DND-41 (cell line): ENCODE measurements around the gene CYP27C1.

Experiments
- ATAC-seq: fragments of 200-7000 bp; cut with Tn5 transposase; 3 replicates; pipeline ENCODE4 v1.9.1; 2021; ENCODE audit warnings: low read depth; ENCODE audit not compliant: insufficient read depth
- DNase-seq: peaks from one replicate; pipeline ENCODE4 v3.0.0-alpha.2; 2020
- H2AFZ ChIP-seq: 2 replicates; pipeline ENCODE4 v1.6.0; 2012; ENCODE audit warnings: low read depth, low read length
- H3K27ac ChIP-seq: 2 replicates; pipeline ENCODE4 v1.5.1; 2012; ENCODE audit warnings: low read length, inconsistent platforms
- H3K27me3 ChIP-seq: fragments of 200-600 bp; sonication (generic); 2 replicates; pipeline ENCODE4 v1.6.0; 2012; ENCODE audit warnings: low read length, mild to moderate bottlenecking, inconsistent platforms; ENCODE audit not compliant: insufficient read depth, poor library complexity
- H3K36me3 ChIP-seq: 2 replicates; pipeline ENCODE4 v1.5.1; 2012; ENCODE audit warnings: low read length, inconsistent platforms; ENCODE audit not compliant: insufficient read depth
- H3K4me1 ChIP-seq: 2 replicates; pipeline ENCODE4 v1.5.1; 2012; ENCODE audit warnings: mild to moderate bottlenecking, low read length; ENCODE audit not compliant: insufficient read depth
- H3K4me2 ChIP-seq: 2 replicates; pipeline ENCODE4 v1.6.0; 2012; ENCODE audit warnings: mild to moderate bottlenecking, moderate library complexity, low read length, inconsistent platforms; ENCODE audit not compliant: insufficient read depth
- H3K4me3 ChIP-seq, 2 experiments: fragments of 200-600 bp in 1 of 2; shearing (Covaris generic) in 1 of 2; 2 replicates each; pipeline ENCODE4 v1.5.1; 2012 to 2016; ENCODE audit warnings: inconsistent platforms in 2 of 2, low read length in 2 of 2, mild to moderate bottlenecking in 2 of 2, low read depth in 1 of 2, moderate library complexity in 1 of 2
- H3K79me2 ChIP-seq: 2 replicates; pipeline ENCODE4 v1.6.0; 2012; ENCODE audit warnings: low read length, inconsistent platforms; ENCODE audit not compliant: insufficient read depth
- H3K9ac ChIP-seq: 2 replicates; pipeline ENCODE4 v1.6.0; 2012; ENCODE audit warnings: low read depth, mild to moderate bottlenecking, inconsistent platforms, low read length, moderate library complexity
- H3K9me3 ChIP-seq: 2 replicates; pipeline ENCODE4 v1.5.1; 2012; ENCODE audit warnings: low read length, moderate library complexity, mild to moderate bottlenecking, inconsistent platforms; ENCODE audit not compliant: insufficient read depth, severe bottlenecking
- H4K20me1 ChIP-seq: 2 replicates; pipeline ENCODE4 v1.6.0; 2012; ENCODE audit warnings: low read length; ENCODE audit not compliant: insufficient read depth
- EZH2 ChIP-seq: IDR thresholded peaks from 3 replicates; pipeline ENCODE4 v1.6.1; 2012; ENCODE audit warnings: borderline replicate concordance, low read depth, mild to moderate bottlenecking, moderate library complexity, low read length, inconsistent platforms; ENCODE audit not compliant: severe bottlenecking
- TF ChIP-seq, protein P1 (sequence below): IDR thresholded peaks from 2 replicates; pipeline ENCODE4 v1.5.1; 2012; ENCODE audit warnings: borderline replicate concordance, low read length, moderate library complexity, mild to moderate bottlenecking; ENCODE audit not compliant: poor library complexity, severe bottlenecking; ENCODE audit errors: extremely low read depth

CYP27C1 gene

DNA sequence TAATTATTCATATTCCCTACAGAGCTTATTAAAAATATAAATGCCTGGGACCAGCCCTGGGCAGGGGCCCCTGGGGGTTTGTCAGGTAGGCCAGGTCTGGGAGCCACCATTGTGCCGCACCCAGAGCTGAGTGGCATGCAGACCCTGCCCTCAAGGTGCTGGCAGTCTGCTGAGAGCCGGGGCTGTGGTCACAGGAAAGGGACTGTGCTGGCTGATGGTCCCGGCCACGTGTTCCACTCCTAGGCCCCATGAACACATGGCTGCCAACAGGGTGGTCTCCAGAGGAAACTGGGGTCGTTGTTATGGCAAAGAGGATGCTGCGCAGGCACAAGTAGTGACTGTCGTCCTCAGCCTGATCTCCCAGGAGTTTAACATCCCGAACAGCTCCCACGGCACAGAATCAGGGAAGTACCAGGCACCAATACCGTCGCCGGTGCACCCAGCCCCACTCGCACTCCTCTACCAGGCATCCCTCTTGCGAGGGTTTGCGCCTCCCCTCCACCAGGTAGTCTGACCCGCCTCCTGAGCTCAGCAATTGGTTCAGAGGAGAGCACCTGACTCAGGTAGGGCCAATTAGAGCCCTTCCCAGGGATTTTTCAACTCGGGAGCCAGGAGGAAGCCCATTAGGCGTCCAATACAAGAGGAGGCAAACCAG is 73.9 kb downstream of the CYP27C1 start:
- no peaks in the 10 kb centered on the region for H3K4me1 ChIP-seq
- no peaks in the 10 kb centered on the region for H3K9me3 ChIP-seq
- TF ChIP-seq, protein P1, sequence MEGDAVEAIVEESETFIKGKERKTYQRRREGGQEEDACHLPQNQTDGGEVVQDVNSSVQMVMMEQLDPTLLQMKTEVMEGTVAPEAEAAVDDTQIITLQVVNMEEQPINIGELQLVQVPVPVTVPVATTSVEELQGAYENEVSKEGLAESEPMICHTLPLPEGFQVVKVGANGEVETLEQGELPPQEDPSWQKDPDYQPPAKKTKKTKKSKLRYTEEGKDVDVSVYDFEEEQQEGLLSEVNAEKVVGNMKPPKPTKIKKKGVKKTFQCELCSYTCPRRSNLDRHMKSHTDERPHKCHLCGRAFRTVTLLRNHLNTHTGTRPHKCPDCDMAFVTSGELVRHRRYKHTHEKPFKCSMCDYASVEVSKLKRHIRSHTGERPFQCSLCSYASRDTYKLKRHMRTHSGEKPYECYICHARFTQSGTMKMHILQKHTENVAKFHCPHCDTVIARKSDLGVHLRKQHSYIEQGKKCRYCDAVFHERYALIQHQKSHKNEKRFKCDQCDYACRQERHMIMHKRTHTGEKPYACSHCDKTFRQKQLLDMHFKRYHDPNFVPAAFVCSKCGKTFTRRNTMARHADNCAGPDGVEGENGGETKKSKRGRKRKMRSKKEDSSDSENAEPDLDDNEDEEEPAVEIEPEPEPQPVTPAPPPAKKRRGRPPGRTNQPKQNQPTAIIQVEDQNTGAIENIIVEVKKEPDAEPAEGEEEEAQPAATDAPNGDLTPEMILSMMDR = no peak
- no peak for TF ChIP-seq EZH2
- no peak overlapping the region for H3K27ac ChIP-seq
- H3K79me2 ChIP-seq = no peaks in the 10 kb centered on the region
- no peaks in the 10 kb centered on the region for H4K20me1 ChIP-seq
- peaks cover 16% of the 10 kb centered on the region for H3K27me3 ChIP-seq
- no peak for ATAC-seq
- no peak overlapping the region for H3K4me2 ChIP-seq
- no peak for DNase-seq
- no peak overlapping the region for H3K4me3 ChIP-seq
- no peak overlapping the region for H2AFZ ChIP-seq
- H3K36me3 ChIP-seq = no peaks in the 10 kb centered on the region
- H3K9ac ChIP-seq = no peak overlapping the region

DNA sequence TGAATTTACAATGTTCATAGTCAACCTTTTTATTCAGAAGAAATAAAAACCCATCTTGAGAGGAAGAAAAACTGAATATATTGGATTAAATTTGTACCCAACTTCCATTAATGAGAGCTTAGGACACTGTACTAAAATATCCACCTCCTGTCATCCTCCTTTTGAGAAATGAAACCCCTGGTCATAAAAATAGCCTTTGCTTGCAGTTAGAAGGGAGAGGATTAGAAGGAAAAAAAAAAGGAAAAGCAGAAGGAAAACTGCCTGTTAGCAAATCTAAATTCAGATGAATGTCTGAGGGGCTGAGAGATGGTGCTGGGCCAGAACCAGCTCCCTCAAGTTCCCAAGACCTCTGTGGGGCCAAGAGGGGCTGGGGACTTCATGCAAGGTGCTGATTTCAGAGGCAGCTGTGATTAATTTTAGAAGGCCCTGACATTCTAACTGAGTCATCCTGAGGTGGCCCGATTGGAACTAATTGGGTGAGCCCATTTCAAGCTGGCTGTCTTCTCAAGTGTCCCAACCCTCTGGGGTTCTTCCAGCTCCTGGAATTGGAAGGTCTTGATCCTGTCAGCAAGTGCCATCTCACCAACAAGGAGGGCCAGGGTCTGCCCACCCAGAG is 74.7 kb downstream of the CYP27C1 start:
- Histone ChIP-seq H3K9ac (no peak overlapping the region), H3K36me3 (no peaks in the 10 kb centered on the region), H2AFZ (no peak overlapping the region), H4K20me1 (no peaks in the 10 kb centered on the region), H3K27ac (no peak overlapping the region), H3K79me2 (no peaks in the 10 kb centered on the region), H3K4me2 (no peak overlapping the region), H3K27me3 (peaks cover 21% of the 10 kb centered on the region), H3K9me3 (no peaks in the 10 kb centered on the region), H3K4me3 (no peak overlapping the region), H3K4me1 (no peaks in the 10 kb centered on the region)
- TF ChIP-seq, protein P1 = no peak
- no peak for TF ChIP-seq EZH2
- no peak for ATAC-seq
- DNase-seq = no peak

DNA sequence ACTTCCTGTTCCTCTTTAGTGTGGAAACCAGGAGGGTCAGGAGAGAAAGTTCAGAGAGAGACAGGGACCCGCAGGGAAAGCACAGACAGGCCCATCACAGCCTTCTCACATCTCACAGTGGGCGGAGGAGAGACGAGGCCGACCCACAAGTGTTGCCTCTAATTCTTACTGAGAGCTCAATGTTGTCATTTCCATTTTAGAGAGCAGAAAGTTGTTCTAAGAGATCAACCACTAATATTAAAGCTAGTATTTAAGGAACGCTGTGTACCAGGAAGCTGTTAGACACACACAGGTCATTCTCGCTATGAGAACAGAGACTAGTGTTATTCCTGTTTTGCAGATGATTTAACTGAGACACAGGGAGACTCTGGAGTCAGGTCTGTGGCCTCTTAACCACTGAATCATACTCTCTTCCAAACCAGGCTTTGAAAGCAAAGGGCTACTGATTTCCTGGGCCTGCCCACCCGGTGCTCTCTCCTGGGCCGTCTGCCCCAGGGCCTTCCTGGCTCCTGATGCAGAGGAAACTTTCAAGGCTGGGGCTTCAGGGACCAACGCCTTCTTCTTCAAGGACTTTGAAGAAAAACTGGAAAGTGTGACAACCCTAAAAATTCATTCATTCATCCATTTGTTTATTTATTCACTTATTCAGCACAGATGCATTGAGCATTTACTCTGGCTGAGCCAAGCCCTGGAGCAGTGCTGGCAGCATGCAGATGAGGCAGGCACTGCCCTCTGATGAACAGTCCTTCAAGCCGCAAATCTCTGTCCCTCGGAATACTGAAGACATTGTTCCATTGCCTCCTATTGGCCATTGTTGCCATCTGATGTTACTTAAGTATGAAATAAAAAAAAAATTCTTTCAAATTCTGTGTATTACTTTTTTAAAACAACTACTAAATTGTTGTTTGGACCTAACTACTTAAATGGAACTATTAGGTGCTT is 76.0 kb downstream of the CYP27C1 start:
- no peaks in the 10 kb centered on the region for H4K20me1 ChIP-seq
- no peaks in the 10 kb centered on the region for H3K9me3 ChIP-seq
- H3K36me3 ChIP-seq = no peaks in the 10 kb centered on the region
- TF ChIP-seq, protein P1 = no peak
- no peak for TF ChIP-seq EZH2
- H3K27me3 ChIP-seq = peaks cover 21% of the 10 kb centered on the region
- DNase-seq = no peak
- H3K4me2 ChIP-seq = no peak overlapping the region
- H3K27ac ChIP-seq = no peak overlapping the region
- H3K4me3 ChIP-seq = no peak overlapping the region
- no peaks in the 10 kb centered on the region for H3K4me1 ChIP-seq
- no peak overlapping the region for H2AFZ ChIP-seq
- ATAC-seq = no peak
- no peaks in the 10 kb centered on the region for H3K79me2 ChIP-seq
- H3K9ac ChIP-seq = no peak overlapping the region
